ENCODE results near the gene TRIM40. TPM values are rescaled to one million over a fixed set of nuclear protein-coding genes. Genes with fewer than 3 reads are reported as not detected.

TRIM40 gene
- total RNA-seq, 1 donor from 2014 or later = not detected

DNA sequence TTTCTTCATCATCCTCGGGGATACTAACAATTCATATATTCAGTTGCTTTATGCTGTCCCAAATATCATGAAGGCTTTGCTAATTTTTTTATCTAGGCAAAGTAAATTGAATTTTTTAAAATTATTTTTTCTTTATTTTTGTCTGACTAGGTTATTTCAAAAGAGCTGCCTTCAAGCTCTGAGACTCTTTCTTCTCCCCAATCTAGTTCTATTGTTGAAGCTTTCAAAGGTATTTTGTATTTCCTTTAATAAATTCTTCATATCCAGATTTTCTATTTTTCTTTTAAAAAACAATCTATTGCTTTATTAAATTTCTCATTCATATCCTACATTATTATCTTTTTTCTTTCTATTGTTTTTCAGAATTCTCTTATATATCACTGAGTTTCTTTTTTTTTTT lies 44.2 kb downstream of the TRIM40 start:
- Histone ChIP-seq H3K4me3 (ENCODE audit: low read depth, low read length) (no peak overlapping the region), H3K27me3 (ENCODE audit: control insufficient read depth, insufficient read depth, low read length) (peaks cover 3% of the 10 kb centered on the region), H3K36me3 (ENCODE audit: control insufficient read depth, insufficient read depth, low read length) (no peaks in the 10 kb centered on the region)
- DNase-seq (ENCODE audit: low read depth) = no peak
- TF ChIP-seq, protein P1, sequence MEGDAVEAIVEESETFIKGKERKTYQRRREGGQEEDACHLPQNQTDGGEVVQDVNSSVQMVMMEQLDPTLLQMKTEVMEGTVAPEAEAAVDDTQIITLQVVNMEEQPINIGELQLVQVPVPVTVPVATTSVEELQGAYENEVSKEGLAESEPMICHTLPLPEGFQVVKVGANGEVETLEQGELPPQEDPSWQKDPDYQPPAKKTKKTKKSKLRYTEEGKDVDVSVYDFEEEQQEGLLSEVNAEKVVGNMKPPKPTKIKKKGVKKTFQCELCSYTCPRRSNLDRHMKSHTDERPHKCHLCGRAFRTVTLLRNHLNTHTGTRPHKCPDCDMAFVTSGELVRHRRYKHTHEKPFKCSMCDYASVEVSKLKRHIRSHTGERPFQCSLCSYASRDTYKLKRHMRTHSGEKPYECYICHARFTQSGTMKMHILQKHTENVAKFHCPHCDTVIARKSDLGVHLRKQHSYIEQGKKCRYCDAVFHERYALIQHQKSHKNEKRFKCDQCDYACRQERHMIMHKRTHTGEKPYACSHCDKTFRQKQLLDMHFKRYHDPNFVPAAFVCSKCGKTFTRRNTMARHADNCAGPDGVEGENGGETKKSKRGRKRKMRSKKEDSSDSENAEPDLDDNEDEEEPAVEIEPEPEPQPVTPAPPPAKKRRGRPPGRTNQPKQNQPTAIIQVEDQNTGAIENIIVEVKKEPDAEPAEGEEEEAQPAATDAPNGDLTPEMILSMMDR (IDR thresholded peaks at IDR 0.05; ENCODE audit: insufficient read depth, low read length, poor library complexity, severe bottlenecking) = no peak

DNA sequence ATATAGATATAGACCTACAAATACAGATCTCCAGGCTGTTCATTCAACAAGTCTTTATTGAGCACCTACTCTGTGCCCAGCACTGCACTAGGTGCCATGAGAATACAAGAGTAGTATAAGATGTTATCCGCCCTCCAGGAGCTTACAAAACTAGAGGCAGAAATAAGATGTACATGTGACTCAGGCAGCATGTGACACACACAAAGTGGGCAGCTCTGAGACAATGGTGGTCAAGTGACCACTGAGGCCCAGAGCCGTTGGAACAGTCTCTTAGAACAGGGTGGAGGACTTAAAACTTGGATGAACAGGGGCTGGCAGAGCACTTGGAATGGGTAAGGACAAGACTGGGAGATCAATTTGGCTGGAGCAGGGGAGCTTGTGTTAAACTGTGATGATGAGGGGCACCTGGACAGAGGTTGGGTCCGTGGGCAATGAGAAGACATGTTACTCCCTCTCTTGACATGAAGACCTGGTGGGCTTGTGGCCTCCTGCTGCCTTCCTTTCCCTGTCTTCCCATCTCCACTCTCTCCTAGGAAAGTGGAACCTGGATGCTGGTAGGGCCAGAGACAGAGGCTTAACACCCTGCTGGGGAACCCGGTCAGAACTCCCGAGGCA lies 48.6 kb downstream of the TRIM40 start:
- H3K36me3 ChIP-seq (ENCODE audit: control insufficient read depth, insufficient read depth, low read length) = no peaks in the 10 kb centered on the region
- no peak for DNase-seq (ENCODE audit: low read depth)
- no peaks in the 10 kb centered on the region for H3K27me3 ChIP-seq (ENCODE audit: control insufficient read depth, insufficient read depth, low read length)
- TF ChIP-seq, protein P1 (IDR thresholded peaks at IDR 0.05; ENCODE audit: insufficient read depth, low read length, poor library complexity, severe bottlenecking) = no peak
- no peak overlapping the region for H3K4me3 ChIP-seq (ENCODE audit: low read depth, low read length)

DNA sequence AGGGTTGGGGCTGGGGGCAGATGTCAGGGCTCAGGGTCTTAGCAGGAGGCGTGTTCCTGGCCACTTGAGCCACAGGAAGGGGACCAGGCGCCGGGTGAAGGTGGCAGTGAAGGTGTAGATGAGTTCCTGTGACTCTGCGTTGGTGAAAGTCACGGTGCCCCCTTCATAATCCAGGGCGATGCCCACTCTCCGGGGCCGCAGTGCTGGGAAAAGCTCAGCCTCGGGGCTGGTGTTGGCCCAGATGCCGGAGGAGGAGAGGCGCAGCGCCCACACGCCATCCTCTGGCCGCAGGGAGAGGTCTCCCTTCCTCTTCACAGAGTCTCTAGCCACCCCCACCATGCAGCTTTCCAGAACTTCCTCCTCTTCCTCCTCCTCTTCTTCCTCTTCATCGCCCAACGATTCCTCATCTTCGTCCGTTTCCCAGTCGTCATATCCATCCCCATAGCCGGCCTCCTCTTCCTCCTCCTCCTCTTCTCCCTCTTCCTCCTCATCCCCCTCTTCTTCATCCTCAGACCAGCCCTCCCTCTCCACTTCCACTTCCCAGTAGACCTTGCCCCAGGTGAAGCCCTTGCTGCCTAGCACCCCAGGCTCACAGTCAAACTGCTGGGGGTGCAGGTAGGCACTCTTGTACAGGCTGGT lies 50.0 kb downstream of the TRIM40 start:
- no peak for DNase-seq (ENCODE audit: low read depth)
- H3K27me3 ChIP-seq (ENCODE audit: control insufficient read depth, insufficient read depth, low read length) = no peaks in the 10 kb centered on the region
- H3K4me3 ChIP-seq (ENCODE audit: low read depth, low read length) = no peak overlapping the region
- no peaks in the 10 kb centered on the region for H3K36me3 ChIP-seq (ENCODE audit: control insufficient read depth, insufficient read depth, low read length)
- TF ChIP-seq, protein P1 (IDR thresholded peaks at IDR 0.05; ENCODE audit: insufficient read depth, low read length, poor library complexity, severe bottlenecking) = no peak

DNA sequence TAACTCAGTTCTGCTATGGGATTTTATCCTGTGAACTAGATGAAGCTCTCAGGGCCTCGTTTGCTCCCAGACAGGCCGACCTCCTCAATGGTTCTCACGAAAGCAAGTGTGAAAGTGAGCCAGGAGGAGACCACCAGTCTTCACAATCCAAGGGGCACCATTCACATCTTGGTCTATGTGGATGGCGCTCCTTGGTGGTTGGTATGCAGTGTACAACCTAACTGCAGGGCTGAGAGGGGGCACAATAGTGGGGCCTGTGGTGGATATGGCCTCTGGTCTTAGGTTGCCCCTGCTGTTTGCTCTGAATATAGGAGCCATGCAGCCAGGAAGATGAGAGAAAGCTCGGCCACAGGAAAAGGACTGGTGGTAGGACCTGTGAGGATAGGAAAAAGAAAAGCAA lies 52.6 kb downstream of the TRIM40 start:
- DNase-seq (ENCODE audit: low read depth) = no peak
- H3K36me3 ChIP-seq (ENCODE audit: control insufficient read depth, insufficient read depth, low read length) = no peaks in the 10 kb centered on the region

DNA sequence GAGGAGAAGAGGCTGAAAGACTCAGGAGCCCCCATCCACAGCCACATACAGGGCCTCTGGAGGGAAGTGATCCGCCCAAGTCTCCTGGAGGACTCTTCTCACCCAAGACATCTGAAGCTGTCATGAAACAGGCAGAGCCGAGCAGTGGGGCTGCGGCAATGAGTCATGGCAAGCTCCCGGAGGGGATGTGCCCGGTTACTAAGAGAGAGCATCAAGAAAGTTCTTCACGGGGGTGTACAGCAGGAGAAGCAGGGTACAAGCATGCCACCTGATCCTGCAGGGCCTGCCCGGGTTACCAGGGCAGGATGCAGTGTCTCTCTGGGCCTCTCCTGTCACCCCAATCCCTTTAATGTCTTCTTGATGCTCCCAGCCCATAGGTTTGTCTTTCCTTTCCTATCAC lies 56.1 kb downstream of the TRIM40 start:
- TF ChIP-seq, protein P1 (IDR thresholded peaks at IDR 0.05; ENCODE audit: insufficient read depth, low read length, poor library complexity, severe bottlenecking) = no peak
- H3K36me3 ChIP-seq (ENCODE audit: control insufficient read depth, insufficient read depth, low read length) = no peaks in the 10 kb centered on the region
- no peak for DNase-seq (ENCODE audit: low read depth)
- no peaks in the 10 kb centered on the region for H3K27me3 ChIP-seq (ENCODE audit: control insufficient read depth, insufficient read depth, low read length)
- H3K4me3 ChIP-seq (ENCODE audit: low read depth, low read length) = no peak overlapping the region

More for the DNA sequence above, 52.6 kb downstream of the TRIM40 start:
- TF ChIP-seq, protein P1 (IDR thresholded peaks at IDR 0.05; ENCODE audit: insufficient read depth, low read length, poor library complexity, severe bottlenecking) = no peak
- Histone ChIP-seq H3K27me3 (ENCODE audit: control insufficient read depth, insufficient read depth, low read length) (no peaks in the 10 kb centered on the region), H3K4me3 (ENCODE audit: low read depth, low read length) (no peak overlapping the region)

Measured in kidney epithelial cell (primary cell).